Cardiac septum (tissue), 1 donor: ENCODE results near the gene GNG13. TPM values are rescaled to one million over a fixed set of nuclear protein-coding genes. Genes with fewer than 3 reads are reported as not detected.
"Not testable (repeated sequence)": the region's sequence is repeated elsewhere in the genome, so short reads cannot be mapped to it uniquely, and the experiment has no call there.

Experiments used
- DNase-seq: peaks from one replicate; pipeline ENCODE4 v3.0.0-alpha.2; 2020; ENCODE audit warnings: low spot score
- intact Hi-C: fragments of 100-400 bp; cut with DNase I; formaldehyde crosslinking; loops from one replicate; pipeline ENCODE4 v1.14.0; 2022
- total RNA-seq: library from RNA; stranded (reverse); fragmentation: NEBNext Ultra II Directional; extraction: Animal tissue kit (Norgen Biotek cat#: 25700); gene quantifications from one replicate; pipeline ENCODE4 v1.2.1, GENCODE V29; 2021
- donor health status: DM: no; HTN: no; CAD: no.

Gene GNG13
- total RNA-seq, 1 donor from 2014 or later, result not detected

DNA sequence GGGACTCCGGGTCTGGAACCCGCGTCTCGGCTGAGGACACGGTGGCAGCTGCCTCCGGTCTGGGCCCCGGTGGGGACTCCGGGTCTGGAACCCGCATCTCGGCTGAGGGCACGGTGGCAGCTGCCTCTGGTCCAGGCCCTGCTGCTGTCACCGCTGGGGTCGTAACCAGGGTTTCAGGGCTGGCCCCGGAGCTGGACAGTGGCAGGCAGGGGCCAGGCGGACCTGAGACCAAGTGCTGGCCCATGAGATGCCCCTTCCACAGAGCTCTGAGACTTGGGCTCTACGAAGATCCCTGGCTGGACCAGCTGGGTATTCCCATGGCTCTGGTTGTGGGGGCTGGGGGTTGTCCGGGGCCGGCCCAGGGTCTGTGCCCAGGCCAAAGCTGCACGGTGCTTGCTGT lies 16.1 kb downstream of the GNG13 start:
- DNase-seq, result no peak
- intact Hi-C loops, result no loop called here

GRCh38 chr16:783404-784161 lies 17.0 kb downstream of the GNG13 start:
- no peak for DNase-seq
- intact Hi-C loops, result no loop called here

- no peak for DNase-seq
- intact Hi-C loops, result no loop called here
These were observed 17.6 kb downstream of the GNG13 start for GRCh38 chr16:782766-783403.

DNA sequence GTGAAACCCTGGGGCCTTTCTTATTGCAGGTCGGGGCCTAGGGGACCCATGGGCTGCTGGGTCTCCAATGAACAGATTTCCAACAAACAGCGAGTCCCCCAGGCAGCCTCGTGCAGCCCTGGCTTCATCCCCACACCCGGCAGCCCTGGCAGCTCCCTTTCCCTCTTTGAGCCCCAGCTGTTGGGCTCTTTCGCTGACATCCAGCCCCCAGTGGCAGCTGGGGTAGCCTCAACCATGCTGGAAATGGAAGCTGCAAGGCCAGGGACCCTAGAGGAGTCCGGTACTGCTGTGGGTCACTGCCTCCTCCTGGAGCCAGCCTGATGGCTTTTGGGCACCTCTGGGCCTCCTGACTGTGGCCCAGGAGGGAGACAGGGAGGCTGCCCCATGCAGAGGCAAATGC lies 18.3 kb downstream of the GNG13 start:
- no peak for DNase-seq
- intact Hi-C loops, result no loop called here

- no peak for DNase-seq
- intact Hi-C loops, result no loop called here
These were observed 19.1 kb downstream of the GNG13 start for GRCh38 chr16:781346-782010.

GRCh38 chr16:780296-780695 lies 20.2 kb downstream of the GNG13 start:
- DNase-seq, result no peak
- intact Hi-C loops, result no loop called here

GRCh38 chr16:779561-779960 lies 21.0 kb downstream of the GNG13 start:
- intact Hi-C loops, result no loop called here
- no peak for DNase-seq

DNA sequence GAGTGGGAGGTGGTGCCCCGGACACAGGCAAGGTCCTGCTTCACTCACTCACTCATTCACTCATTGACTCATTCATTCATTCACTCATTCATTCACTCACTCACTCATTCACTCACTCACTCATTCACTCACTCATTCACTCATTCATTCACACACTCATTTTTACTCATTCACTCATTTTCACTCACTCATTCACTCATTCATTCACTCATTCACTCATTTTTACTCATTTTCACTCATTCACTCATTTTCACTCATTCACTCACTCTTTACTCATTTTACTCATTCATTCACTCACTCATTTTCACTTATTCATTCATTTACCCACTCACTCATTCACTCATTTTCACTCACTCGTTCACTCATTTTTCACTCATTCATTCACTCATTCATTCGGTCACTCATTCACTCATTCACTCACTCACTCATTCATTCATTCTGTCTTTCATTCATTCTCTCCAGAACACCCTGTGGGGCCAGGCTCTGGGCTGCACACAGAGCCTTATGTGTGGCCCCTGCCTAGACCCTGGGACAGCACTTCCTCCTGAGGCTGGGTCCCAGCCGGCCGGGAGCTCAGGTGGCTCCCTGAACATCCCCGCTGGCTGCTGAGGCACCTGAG lies 21.5 kb downstream of the GNG13 start:
- intact Hi-C loops, result no loop called here
- no peak for DNase-seq

GRCh38 chr16:778447-778846 lies 22.1 kb downstream of the GNG13 start:
- intact Hi-C loops, result no loop called here
- DNase-seq, result no peak

- no peak for DNase-seq
- intact Hi-C loops, result no loop called here
These were observed 22.7 kb downstream of the GNG13 start for GRCh38 chr16:777826-778225.

GRCh38 chr16:776824-777223 lies 23.7 kb downstream of the GNG13 start:
- DNase-seq, result no peak
- intact Hi-C loops, result no loop called here

DNA sequence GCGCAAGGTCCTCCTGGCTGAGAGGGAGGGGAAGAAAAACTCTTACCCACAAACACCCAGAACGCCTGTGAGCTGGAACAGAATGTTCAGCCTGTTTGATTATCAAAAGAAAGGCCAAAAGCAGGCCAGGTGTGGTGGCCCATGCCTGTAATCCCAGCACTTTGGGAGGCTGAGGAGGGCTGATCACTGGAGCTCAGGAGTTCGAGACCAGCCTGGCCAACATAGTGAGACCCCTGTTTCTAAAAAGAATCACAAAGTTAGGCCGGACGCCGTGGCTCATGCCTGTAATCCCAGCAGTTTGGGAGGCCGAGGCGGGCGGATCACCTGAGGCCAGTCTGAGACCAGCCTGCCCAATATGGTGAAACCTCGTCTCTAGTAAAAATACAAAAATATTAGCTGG lies 24.2 kb downstream of the GNG13 start:
- intact Hi-C loops, DNase-seq: not testable (repeated sequence)

DNA sequence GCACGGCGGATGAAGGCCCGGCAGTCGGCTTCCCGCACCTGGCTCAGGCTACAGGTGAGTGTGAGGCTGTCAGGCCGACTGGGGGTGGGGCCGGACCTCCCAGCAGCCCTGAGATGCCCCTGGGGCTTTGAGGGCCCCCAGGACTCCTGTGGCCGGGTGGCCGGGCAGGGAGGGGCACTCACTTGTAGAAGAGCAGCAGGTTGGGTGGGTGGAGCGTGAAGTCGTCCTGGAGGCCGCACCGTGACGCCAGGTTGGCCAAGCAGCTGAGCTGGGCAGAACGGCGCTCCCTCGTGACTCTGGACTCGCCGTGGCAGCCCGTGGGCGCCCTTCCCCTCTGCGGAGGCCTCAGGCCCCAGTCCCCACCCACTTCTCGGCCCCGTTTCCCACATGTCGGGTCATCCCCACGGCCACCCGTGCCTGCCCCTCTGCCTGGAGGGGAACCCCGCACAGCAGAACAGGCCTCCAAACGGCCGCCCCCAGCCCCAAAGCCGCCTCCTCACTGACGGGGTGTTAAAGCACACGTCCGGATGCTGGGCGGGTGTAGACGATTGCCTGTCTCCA lies 25.2 kb downstream of the GNG13 start:
- DNase-seq, result no peak
- intact Hi-C loops, result no loop called here

DNA sequence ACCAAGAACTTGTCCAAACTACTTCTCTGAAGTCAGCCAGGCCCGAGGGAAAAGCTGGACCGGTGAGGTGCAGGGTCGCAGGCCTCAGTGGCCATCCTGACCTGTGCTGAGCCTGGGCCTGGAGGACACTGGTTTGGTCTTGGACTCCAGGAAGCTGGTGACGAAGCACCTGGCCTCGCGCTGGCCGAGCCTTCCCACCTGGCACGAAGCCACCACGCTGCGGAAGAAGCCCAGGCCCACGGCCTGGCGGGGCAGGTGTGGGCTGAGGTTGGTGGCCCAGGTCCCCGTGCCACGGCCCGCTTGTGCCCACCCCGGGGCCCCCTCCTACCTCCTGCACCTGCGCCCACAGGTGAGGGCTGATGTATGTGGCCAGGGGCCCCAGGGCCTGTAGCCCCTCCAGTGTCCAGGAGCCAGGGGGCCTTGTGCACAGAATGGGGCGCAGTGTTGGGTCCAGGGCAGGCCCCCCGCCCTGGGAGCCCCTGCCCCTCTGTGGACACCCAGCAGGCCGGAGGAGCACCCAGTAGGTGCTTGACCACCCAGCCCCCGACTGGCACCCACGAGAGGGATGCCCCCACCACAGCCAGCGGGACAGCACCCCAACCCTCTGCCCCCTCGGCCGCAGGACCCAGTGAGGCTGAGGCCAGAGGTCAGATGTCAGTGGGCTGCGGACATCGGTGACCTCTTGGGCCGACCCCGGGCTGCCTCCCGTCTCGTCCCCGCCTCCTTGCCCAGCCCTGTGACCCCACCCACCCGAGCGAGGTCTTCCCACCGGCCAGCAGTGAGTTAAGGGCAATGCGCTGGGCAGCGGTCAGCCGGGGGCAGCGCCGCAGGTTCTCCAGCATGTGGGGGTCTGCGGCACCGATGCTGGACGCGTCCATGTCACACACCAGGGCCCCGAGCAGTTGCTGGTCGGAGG lies 26.2 kb downstream of the GNG13 start:
- no peak for DNase-seq
- intact Hi-C loops, result no loop called here

DNA sequence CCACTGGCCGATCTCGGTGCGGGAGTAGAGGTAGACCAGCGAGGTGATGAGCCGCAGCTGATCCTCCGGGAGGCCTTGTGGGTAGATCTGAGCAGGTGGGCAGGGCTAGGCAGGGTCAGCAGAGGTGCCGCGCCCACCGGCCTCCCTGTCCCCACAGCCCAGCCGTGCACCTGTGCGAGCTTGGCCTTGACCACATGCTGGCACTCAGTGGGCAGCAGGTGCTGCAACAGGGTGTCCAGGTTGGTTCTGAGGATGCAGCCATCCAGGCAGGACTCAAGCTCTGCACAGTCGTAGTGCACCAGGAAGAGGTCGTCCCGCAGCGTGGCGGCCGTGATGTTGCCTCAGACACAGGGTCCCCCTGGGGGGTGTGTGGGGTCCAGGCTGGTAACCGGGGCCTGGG lies 27.6 kb downstream of the GNG13 start:
- intact Hi-C loops, result no loop called here
- DNase-seq, result no peak

GRCh38 chr16:770411-770810 lies 30.1 kb downstream of the GNG13 start:
- no peak for DNase-seq
- intact Hi-C loops, result no loop called here

- intact Hi-C loops, result no loop called here
- DNase-seq, result no peak
These were observed 30.6 kb downstream of the GNG13 start for GRCh38 chr16:769934-770333.

GRCh38 chr16:769184-769784 lies 31.2 kb downstream of the GNG13 start:
- DNase-seq, result no peak
- intact Hi-C loops, result no loop called here

DNA sequence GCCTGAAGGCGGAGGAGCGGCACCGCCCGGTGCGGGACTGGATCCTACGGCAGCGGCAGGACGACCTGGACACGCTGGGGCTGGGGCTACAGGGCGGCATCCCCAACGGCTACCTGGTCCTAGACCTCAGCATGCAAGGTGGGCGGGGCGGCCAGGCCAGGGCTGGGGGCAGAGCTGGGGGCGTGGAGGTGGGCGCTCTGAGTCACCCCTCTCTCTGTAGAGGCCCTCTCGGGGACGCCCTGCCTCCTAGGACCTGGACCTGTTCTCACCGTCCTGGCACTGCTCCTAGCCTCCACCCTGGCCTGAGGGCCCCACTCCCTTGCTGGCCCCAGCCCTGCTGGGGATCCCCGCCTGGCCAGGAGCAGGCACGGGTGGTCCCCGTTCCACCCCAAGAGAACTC lies 32.1 kb downstream of the GNG13 start:
- no peak for DNase-seq

More for the DNA sequence above, 32.1 kb downstream of the GNG13 start:
- intact Hi-C loops, result no loop called here
